IPS DF 6.9 (cell line): Measurements from ENCODE around the gene RNLS.

Experiments used
- DNase-seq: peaks from one replicate; pipeline ENCODE4 v3.0.0-alpha.2; 2013; ENCODE audit warnings: low read depth, low spot score
- H3K27ac ChIP-seq: one replicate; pipeline ENCODE4 v1.5.1; 2013; ENCODE audit warnings: low read length, control low read depth
- H3K27me3 ChIP-seq: 2 replicates; pipeline ENCODE4 v1.6.1; 2013; ENCODE audit warnings: mild to moderate bottlenecking, low read length; ENCODE audit not compliant: control insufficient read depth, insufficient read depth
- H3K36me3 ChIP-seq: 2 replicates; pipeline ENCODE4 v1.6.1; 2013; ENCODE audit warnings: low read length; ENCODE audit not compliant: control insufficient read depth, insufficient read depth
- H3K4me1 ChIP-seq: 2 replicates; pipeline ENCODE4 v1.6.1; 2013; ENCODE audit warnings: low read length; ENCODE audit not compliant: control insufficient read depth, insufficient read depth
- H3K4me3 ChIP-seq: 2 replicates; pipeline ENCODE4 v1.5.1; 2013; ENCODE audit warnings: mild to moderate bottlenecking, low read length
- H3K9me3 ChIP-seq: 2 replicates; pipeline ENCODE4 v1.6.1; 2013; ENCODE audit warnings: low read length, inconsistent platforms; ENCODE audit not compliant: control insufficient read depth, insufficient read depth
- WGBS: extraction: QIAGEN DNeasy Blood & Tissue Kit; methylation state at CpG from one replicate; pipeline ENCODE4 v1.1.7; 2013; ENCODE audit warnings: mixed read lengths, missing lambda C conversion rate; ENCODE audit not compliant: insufficient read length, insufficient coverage; 5-methylcytosine and 5-hydroxymethylcytosine counted together

Gene RNLS

DNA sequence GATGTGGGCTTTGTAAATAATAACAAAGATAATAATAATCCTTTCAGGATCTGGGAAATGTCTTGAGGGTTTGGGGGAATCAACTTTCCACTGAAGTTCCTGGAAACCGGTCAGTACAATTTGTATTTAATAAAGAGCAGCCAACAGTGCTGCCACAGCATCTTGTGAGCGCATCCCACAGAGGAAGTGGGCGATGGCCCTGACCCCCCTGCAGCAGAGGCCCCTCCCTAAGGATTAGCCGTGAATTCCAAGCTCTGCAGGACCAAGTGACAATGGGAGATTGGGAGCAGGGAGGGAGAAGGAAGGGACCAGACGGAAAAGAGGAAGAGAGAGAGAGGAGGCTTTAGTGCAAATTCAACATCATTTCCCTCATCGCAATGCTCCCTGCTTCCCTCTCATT is 349.2 kb downstream of the RNLS start:
- Histone ChIP-seq H3K4me3 (no peak overlapping the region), H3K4me1 (no peaks in the 10 kb centered on the region; the same call in 1 of the 2 replicates), H3K36me3 (no peaks in the 10 kb centered on the region), H3K27me3 (no peaks in the 10 kb centered on the region), H3K27ac (no peak overlapping the region), H3K9me3 (no peaks in the 10 kb centered on the region)
- no CpG with 5 or more reads among the region's 6 CpGs for WGBS
- DNase-seq: no peak

DNA sequence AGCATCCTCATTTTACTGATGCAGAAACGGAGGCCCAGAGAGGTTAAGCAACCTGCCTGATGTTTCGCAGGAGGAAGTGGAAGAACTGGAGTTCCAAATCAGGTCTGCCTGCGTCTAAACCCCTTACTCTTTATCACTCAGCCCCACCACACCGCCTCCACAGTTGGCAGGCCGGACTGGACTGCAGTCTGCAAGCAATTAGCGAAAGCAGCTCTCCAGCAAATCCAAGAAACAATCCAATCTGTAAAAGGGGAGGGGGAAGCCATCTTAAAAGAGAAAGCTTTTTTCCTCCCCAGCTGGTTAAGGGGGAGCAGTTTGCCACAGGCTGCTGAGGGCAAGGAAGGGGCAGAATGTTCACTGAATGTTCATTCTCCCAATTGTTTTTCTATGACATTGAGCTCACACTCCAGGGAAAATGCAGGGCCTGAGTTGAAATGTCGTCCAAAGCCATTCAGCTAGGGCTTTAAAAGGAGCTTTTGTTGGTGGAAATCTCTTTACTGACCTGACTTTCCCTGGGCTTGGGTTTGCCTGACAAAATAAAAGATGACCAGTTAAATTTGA is 350.1 kb downstream of the RNLS start:
- Histone ChIP-seq H3K27ac (no peak overlapping the region), H3K27me3 (no peaks in the 10 kb centered on the region), H3K9me3 (no peaks in the 10 kb centered on the region), H3K36me3 (no peaks in the 10 kb centered on the region), H3K4me1 (no peaks in the 10 kb centered on the region), H3K4me3 (no peak overlapping the region)
- no peak for DNase-seq
- no CpG with 5 or more reads among the region's 7 CpGs for WGBS

DNA sequence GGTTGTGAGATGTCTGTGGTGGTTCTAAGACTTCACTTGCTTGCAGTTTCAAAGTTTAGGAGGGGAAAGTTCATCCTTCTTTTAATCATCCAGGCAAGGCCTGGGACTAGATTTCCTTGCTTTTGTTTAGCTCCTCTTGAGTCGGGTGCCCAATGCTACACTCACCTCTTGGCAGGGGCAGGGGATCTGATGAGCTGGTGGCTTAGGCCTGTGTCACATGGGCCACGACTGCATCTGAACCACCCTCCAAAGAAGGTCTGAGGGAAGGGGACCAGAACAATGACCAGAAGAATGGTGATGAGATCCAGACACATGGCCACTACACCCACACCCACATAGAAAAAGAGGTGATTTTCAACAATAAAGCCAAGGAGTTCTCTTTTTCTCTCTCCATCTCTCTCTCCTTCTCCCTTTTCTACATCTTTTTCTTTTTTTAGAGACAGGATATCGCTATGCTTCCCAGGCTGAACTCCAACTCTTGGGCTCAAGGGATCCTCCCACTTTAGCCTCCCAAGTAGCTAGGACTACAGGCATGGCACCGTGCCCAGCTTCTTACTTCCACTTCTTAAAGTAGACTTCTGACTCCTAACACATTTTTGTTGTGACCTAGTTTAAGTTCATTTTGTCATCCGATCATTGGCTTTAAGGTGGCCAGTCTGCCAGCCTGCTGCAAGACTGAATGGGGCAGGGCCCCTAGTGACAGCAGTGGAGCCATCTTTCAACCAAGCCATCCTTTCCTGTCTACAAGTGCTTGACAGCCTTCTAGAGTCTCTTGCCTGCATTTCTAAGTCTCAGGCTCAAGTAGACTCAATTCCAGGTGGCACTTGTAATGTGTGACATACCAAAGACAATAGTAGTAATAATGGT is 350.9 kb downstream of the RNLS start:
- Histone ChIP-seq H3K9me3 (no peaks in the 10 kb centered on the region), H3K36me3 (no peaks in the 10 kb centered on the region), H3K4me1 (no peaks in the 10 kb centered on the region), H3K4me3 (no peak overlapping the region), H3K27ac (no peak overlapping the region), H3K27me3 (no peaks in the 10 kb centered on the region)
- DNase-seq: no peak
- WGBS: no CpG with 5 or more reads among the region's 5 CpGs

DNA sequence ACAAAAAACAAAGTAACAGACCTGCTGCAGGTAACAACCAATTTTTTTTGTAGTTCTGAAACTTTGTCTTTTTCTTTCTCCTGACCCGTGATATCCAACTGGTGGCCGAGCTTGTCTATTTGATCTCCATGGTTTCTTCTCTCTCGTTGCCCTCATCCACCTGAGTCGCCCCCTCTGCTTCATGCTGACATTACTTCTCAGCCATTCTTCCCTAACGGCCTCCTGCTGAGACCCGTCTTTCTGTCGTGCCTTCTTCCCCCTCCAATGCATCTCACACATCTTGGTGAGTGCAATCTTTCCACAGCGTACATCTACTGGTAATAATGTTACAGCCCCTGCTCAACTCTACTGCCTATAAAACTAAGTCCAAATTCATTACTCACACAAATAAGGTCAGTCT is 352.9 kb downstream of the RNLS start:
- no peak overlapping the region for H3K4me3 ChIP-seq
- H3K36me3 ChIP-seq: no peaks in the 10 kb centered on the region
- WGBS: no CpG with 5 or more reads among the region's 8 CpGs
- no peaks in the 10 kb centered on the region for H3K9me3 ChIP-seq
- no peak for DNase-seq
- H3K27ac ChIP-seq: no peak overlapping the region
- no peaks in the 10 kb centered on the region for H3K4me1 ChIP-seq
- H3K27me3 ChIP-seq: no peaks in the 10 kb centered on the region

DNA sequence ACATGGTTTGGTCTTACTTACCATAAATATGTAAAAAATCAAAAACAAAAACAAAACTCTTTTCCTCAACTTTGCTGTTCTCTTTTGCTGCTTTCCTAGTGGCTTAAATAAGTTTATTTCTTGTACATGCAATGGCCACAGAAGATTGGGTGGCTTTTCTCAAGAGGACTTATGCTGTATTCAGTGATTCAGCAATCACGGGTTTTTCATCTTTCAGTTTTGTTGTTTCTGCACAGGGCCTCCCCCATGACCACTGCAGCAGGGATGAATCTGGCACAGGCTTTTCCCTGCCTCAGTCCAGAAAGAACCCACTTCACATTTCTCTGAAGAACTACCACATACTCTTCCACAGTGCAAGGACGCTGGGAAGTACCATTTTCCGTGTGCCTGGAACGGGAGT is 355.0 kb downstream of the RNLS start:
- Histone ChIP-seq H3K27ac (no peak overlapping the region), H3K9me3 (no peaks in the 10 kb centered on the region), H3K27me3 (no peaks in the 10 kb centered on the region), H3K4me1 (no peaks in the 10 kb centered on the region), H3K4me3 (no peak overlapping the region), H3K36me3 (no peaks in the 10 kb centered on the region)
- DNase-seq: no peak
- no CpG with 5 or more reads among the region's 4 CpGs for WGBS

DNA sequence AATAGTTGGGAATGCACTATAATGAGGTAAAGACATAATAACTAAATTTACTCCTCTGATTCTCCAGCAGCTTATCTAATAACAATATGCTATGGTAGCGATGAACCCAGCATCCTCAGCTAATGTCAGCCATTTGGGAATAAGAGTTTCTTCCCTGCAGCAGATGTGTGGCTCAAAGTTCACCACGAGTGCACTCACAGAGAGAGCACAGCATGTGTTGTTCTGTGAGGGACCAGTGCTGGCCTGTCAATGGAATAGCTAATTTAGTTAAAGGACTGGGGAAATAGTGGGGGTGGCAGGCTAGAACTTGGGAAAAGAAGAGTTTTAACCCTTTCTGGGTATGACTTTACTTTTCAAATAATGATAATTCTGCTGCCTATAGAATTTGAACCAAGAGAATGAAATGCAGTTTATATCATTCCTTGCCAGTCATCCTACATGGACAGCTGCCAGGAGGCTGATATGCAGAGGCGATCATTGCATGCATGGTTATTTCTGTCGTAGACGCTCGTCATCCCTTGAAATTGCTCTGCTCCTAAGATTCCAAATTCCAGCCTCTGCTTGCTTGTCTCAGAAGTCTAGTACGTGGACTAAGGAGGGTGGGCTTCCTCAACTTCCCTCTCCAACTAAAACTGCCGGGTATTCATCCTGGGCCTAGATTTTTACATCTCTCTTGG is 355.6 kb downstream of the RNLS start:
- no CpG with 5 or more reads among the region's 8 CpGs for WGBS
- Histone ChIP-seq H3K36me3 (no peaks in the 10 kb centered on the region), H3K9me3 (no peaks in the 10 kb centered on the region), H3K27me3 (no peaks in the 10 kb centered on the region), H3K4me1 (no peaks in the 10 kb centered on the region), H3K4me3 (no peak overlapping the region), H3K27ac (no peak overlapping the region)
- DNase-seq: no peak

DNA sequence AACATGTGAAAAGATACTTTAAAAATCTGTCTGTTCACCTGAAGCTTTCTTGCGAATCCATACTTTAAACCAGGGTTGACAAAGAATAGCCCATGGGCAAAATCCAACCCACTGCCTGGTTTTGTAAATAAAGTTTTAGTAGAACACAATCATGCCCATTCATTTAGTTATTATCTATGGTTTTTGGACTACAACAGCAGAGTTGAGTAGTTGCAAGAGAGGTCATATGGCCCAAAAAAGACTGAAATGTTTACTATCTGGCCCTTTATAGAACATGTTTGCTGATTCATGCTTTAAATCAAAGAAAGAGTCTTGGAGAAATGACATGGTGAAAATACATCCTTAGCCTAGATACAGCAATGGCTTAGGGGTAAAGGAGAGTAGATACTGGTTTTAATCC is 356.2 kb downstream of the RNLS start:
- no peaks in the 10 kb centered on the region for H3K9me3 ChIP-seq
- H3K4me1 ChIP-seq: no peaks in the 10 kb centered on the region
- H3K27me3 ChIP-seq: no peaks in the 10 kb centered on the region
- no peaks in the 10 kb centered on the region for H3K36me3 ChIP-seq
- H3K27ac ChIP-seq: no peak overlapping the region
- no peak for DNase-seq
- H3K4me3 ChIP-seq: no peak overlapping the region
- no CpG with 5 or more reads among the region's 1 CpG for WGBS

DNA sequence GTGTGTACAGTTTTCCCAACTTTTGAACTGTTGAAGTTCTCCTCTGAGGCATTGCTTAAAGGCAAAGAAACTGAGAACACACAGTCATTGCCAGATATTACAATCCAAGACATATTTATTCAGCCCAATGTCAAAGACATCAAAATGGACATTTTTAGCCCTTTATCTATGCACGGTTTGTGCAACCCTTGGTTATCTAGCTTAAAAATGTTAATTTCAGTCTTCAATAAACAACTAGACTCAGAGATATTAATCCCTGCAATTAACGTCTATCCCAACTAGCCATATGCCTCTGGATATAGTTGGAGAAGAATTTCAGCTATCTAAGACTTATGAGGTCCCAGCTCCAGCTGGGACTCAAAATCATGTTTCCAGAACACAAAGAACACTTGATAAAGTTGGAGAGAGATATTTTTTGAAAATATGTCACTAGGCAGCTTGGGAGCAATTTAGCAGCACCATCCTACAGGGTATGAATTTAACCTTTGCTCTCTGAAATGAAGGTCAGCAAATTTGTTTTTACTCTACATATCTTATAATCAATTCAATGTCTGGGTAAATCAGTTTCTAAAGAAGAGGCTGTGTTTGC is 357.0 kb downstream of the RNLS start:
- Histone ChIP-seq H3K9me3 (no peaks in the 10 kb centered on the region), H3K4me1 (no peaks in the 10 kb centered on the region), H3K27ac (no peak overlapping the region), H3K27me3 (no peaks in the 10 kb centered on the region), H3K36me3 (no peaks in the 10 kb centered on the region), H3K4me3 (no peak overlapping the region)
- DNase-seq: no peak
- no CpG with 5 or more reads among the region's 2 CpGs for WGBS
